Medulla oblongata (tissue), 1 donor: ENCODE results near the gene ANKRD17.

ENCODE experiments used
- DNase-seq: peaks from one replicate; pipeline ENCODE4 v3.0.0-alpha.2; 2015; ENCODE audit errors: extremely low spot score

ANKRD17 gene

DNA sequence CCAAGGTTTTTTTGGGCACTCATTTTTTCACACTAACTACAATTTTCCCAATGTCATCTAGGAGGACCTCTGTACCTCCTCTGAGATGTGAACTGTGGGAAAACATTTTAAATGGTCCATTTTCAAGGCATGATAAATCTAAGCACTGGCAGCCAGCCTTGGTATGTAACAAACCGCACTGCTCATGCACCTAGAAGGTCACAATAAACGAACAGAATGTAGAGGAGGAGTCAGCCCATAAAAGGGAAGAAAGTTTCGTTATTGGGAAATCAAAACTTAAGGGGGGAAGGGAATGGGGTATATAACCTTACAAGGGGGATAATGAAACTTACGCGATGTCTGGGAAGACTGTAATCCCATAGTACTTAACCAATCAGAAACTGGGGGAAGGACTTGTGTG, 205.5 kb downstream of the ANKRD17 start:
- no peak for DNase-seq

DNA sequence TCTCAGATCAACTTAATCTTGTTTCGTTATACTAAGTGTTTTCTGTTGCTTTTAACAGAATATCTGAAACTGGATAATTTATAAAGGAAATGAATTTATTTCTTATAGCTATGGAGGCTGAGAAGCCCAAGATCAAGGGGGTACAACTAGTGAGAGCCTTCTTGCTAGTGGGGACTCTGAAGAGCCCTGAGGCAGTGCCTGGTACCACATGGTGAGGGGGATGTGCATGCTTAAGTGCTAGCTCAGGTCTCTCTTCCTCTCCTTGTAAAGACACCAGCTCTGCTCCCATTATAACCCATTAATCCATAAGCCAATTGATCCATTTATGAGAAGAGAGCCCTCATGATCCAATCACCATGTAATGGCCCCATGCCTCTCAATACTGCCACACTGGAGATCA, 207.0 kb downstream of the ANKRD17 start:
- no peak for DNase-seq

DNA sequence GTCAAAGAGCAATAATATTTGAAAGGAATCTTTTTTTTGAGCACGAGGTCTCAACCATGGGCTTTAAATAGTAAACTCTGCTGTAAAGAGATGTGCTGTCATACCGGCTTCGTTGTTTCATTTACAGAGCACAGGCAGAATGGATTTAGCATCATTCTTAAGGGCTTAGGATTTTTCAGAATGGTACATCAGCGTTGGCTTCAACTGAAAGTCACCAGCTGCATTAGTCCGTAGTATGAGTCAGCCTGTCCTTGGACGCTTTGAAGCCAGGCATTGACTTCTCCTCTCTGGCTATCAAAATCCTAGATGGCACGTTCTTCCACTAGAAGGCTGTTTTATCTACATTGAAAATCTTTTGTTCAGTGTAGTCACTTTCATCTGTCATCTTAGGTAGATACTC, 212.7 kb downstream of the ANKRD17 start:
- no peak for DNase-seq

DNA sequence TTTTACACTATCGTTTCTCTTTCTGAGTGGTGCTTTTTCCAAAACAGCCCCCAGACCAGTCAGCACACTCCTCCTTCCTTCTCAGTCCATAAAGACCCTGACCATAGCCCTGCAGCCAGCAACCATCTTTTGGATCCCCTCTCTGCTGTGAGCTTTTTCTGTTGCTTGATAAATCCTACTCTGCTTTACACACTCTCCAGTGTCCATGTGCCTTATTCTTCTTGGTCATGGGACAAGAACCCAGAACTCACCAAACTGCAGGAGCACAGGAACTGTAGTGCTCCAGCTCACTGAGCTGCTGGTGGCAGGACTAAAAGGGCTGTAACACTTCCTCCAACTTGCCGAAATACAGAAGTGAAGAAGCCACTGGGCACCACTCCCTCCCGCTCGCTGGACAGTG, 221.5 kb downstream of the ANKRD17 start:
- DNase-seq = no peak

DNA sequence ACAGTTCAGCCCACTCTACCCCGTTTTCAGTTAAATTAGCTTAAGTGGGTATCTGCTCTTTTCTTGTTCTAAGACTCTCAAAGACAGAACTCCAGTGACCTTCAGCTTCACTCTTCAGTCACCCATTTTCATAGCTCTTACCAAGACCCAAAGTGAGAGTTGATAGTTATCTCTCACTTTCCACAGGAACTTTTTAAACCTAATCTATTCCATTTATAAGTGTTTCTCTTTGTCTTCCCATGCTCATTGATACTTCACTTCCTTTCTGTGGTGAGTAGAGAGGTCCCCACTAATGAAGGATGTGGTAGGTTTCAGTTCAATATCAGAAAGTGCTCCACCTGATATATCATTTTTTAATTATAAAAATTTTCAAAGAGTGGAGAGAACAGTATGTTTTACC, 222.5 kb downstream of the ANKRD17 start:
- DNase-seq = no peak

DNA sequence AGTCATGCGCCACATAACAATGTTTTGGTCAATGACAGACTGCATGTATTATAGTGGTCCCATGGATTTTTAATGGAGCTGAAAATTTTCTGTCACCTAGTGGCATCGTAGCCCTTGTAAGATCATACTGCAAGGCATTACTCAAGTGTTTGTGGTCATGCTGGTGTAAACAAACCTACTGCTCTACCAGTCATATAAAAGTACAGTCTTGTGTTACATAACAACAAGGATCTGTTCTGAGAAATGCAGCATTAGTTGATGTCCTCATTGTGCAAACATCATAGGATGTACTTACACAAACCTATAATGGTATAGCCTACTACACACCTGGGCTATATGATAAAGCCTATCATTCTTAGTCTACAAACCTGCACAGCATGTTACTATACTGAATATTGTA, 223.7 kb downstream of the ANKRD17 start:
- DNase-seq = no peak

DNA sequence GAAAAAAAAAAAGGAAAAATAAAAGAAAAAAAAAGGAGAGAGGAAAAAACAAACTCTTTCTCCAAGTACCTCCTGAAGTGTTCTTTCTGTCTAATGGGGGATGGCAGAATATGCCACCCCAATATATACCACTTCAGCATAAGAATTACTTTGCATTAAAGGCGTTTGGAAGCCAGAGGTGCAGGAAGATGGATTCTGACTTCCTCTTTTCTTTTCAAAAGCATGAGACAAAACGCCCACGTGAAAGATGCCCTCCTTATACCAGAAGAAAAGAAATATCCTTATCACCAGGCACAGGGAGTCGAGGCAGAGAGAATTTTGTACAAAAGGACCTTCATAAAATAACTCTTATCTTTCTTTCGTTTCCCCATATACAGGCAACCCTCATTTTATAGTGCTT, 230.0 kb downstream of the ANKRD17 start:
- DNase-seq = no peak
